Prostate gland (tissue), 2 donors: Measurements from ENCODE around the gene KCNQ1. TPM values are rescaled to one million over a fixed set of nuclear protein-coding genes. Genes with fewer than 3 reads are reported as not detected.

Experiments
- DNase-seq: peaks from one replicate; pipeline ENCODE4 v3.0.0-alpha.2; 2019; ENCODE audit warnings: low spot score
- H3K27ac ChIP-seq, 2 donors: fragments of 200-600 bp; sonication (generic); 2 replicates each; pipeline ENCODE4 v1.5.1; 2017 to 2019
- H3K27me3 ChIP-seq: fragments of 200-600 bp; sonication (generic); replicated peaks from 2 replicates; pipeline ENCODE4 v1.5.1; 2019; ENCODE audit not compliant: insufficient read depth
- H3K36me3 ChIP-seq, 2 donors: fragments of 200-600 bp; sonication (generic); 1 replicate in 1 of 2; 2 replicates in 1 of 2; pipeline versions ENCODE4 v1.5.1 to v1.8.1; 2017 to 2019
- H3K4me1 ChIP-seq: fragments of 200-600 bp; sonication (generic); replicated peaks from 2 replicates; pipeline ENCODE4 v1.5.1; 2019
- H3K4me3 ChIP-seq, 2 donors: fragments of 200-600 bp; sonication (generic); 2 replicates each; pipeline ENCODE4 v1.5.1; 2017 to 2019
- H3K9me3 ChIP-seq: fragments of 200-600 bp; sonication (generic); 2 replicates; pipeline ENCODE4 v1.5.1; 2017
- POLR2A ChIP-seq: fragments of 450-650 bp; IDR thresholded peaks from one replicate; pipeline ENCODE4 v1.6.1; 2016; ENCODE audit warnings: antibody characterized with exemption, mild to moderate bottlenecking
- POLR2AphosphoS5 ChIP-seq: sonication (generic); formaldehyde crosslinking; IDR thresholded peaks from one replicate; pipeline ENCODE4 v1.6.1; 2017; ENCODE audit warnings: antibody characterized with exemption
- WGBS: methylation state at CpG from one replicate; pipeline ENCODE4 v1.1.5; 2018; 5-methylcytosine and 5-hydroxymethylcytosine counted together
- intact Hi-C: fragments of 100-400 bp; cut with DNase I; formaldehyde crosslinking; loops from one replicate; pipeline ENCODE4 v1.14.2; 2022
- total RNA-seq, 2 donors: library from RNA; depleted of rRNA; stranded (reverse); fragments of >200 nt; gene quantifications; one replicate each; pipeline ENCODE4 v1.1.0, GENCODE V29; 2016
- TF ChIP-seq, protein P1 (sequence below), 4 experiments: fragments of 200-600 bp in 2 of 4; fragments of 450-650 bp in 2 of 4; sonication (generic) in 2 of 4; IDR thresholded peaks; 1 replicate in 3 of 4; 2 replicates in 1 of 4; pipeline ENCODE4 v1.5.1; 2016 to 2019; ENCODE audit warnings: antibody characterized with exemption in 4 of 4, mild to moderate bottlenecking in 2 of 4, moderate library complexity in 2 of 4

Gene KCNQ1
- total RNA-seq, 2 donors from 2014 or later: 10.0 to 33.8 TPM

- H3K27me3 ChIP-seq: no peaks in the 10 kb centered on the region
- 96% methylated on average over 2 of the region's 2 CpGs for WGBS
- TF ChIP-seq, protein P1, sequence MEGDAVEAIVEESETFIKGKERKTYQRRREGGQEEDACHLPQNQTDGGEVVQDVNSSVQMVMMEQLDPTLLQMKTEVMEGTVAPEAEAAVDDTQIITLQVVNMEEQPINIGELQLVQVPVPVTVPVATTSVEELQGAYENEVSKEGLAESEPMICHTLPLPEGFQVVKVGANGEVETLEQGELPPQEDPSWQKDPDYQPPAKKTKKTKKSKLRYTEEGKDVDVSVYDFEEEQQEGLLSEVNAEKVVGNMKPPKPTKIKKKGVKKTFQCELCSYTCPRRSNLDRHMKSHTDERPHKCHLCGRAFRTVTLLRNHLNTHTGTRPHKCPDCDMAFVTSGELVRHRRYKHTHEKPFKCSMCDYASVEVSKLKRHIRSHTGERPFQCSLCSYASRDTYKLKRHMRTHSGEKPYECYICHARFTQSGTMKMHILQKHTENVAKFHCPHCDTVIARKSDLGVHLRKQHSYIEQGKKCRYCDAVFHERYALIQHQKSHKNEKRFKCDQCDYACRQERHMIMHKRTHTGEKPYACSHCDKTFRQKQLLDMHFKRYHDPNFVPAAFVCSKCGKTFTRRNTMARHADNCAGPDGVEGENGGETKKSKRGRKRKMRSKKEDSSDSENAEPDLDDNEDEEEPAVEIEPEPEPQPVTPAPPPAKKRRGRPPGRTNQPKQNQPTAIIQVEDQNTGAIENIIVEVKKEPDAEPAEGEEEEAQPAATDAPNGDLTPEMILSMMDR (IDR thresholded peaks at IDR 0.05): no peak
- TF ChIP-seq POLR2AphosphoS5 (no peak), POLR2A (no peak)
- no peaks in the 10 kb centered on the region for H3K9me3 ChIP-seq
- intact Hi-C loops: no loop called here
- H3K4me1 ChIP-seq: no peaks in the 10 kb centered on the region
- H3K4me3 ChIP-seq: no peak overlapping the region
- H3K36me3 ChIP-seq: no peaks in the 10 kb centered on the region
- H3K27ac ChIP-seq: no peak overlapping the region
- no peak for DNase-seq
These were observed 205.6 kb downstream of the KCNQ1 start for GRCh38 chr11:2650343-2650867.

DNA sequence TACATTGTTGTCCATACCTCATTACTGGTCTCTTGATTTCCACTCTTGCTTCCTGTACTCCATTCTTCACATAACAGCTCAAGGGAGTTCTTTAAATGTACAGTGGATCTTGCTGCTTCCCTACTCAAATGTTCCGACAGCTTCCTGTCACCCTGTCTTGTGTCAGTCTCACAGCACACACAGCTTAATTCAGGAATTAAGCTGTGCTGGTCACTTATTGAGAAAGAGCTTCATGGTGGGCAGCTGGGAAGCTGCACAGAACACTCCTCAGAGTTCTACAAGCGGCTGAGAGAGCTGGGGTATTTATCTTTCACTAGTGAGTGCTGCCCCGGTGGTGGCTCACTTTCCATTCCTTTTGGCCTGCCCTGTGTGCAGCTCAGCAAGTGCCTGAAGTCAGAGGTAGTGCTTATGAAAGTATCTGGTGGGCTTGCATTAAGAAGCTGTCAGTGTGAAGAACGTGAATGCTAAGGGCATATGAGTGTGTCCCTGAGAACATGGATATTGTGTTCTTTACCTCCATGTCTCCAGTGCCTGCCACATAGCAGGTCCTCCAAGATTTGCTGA, 206.3 kb downstream of the KCNQ1 start:
- Histone ChIP-seq H3K27me3 (no peaks in the 10 kb centered on the region), H3K9me3 (no peaks in the 10 kb centered on the region), H3K27ac (no peak overlapping the region), H3K4me3 (no peak overlapping the region), H3K36me3 (no peaks in the 10 kb centered on the region), H3K4me1 (no peaks in the 10 kb centered on the region)
- TF ChIP-seq POLR2AphosphoS5: no peak
- no peak for TF ChIP-seq POLR2A
- TF ChIP-seq, protein P1 (IDR thresholded peaks at IDR 0.05): no peak
- no peak for DNase-seq
- intact Hi-C loops: no loop called here
- WGBS: 94% methylated on average over 4 of the region's 4 CpGs

DNA sequence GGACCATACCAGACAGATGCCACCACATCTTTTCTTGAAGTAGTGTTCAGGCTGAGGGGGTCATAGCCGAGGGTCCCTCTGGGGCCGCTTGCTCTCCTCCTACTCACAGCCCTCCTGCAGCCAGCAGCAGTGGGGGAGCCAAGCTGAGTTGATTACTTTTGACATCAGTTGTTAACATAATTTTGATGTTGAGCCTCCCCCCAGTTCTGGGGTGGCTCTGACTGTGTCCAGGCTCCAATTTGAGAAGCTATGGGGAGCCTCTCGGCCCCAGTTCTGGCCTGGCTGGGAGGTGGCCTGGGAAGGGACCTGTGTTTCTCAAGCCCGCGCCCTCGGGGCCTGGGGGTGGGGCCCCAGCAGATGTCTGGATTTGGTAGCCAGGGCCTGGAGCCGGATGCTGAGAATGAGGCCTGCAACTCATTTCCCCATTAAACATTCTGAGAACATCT, 207.0 kb downstream of the KCNQ1 start:
- Histone ChIP-seq H3K36me3 (no peaks in the 10 kb centered on the region), H3K4me1 (no peaks in the 10 kb centered on the region), H3K4me3 (no peak overlapping the region), H3K27ac (no peak overlapping the region), H3K27me3 (no peaks in the 10 kb centered on the region), H3K9me3 (no peaks in the 10 kb centered on the region)
- no peak for DNase-seq
- intact Hi-C loops: no loop called here
- TF ChIP-seq POLR2A (no peak), POLR2AphosphoS5 (no peak)
- TF ChIP-seq, protein P1 (IDR thresholded peaks at IDR 0.05): no peak
- WGBS: 89% methylated on average over 7 of the region's 7 CpGs

GRCh38 chr11:2652333-2653197, 207.8 kb downstream of the KCNQ1 start:
- Histone ChIP-seq H3K4me1 (no peaks in the 10 kb centered on the region), H3K9me3 (no peaks in the 10 kb centered on the region), H3K4me3 (no peak overlapping the region), H3K27me3 (no peaks in the 10 kb centered on the region), H3K27ac (no peak overlapping the region), H3K36me3 (no peaks in the 10 kb centered on the region)
- TF ChIP-seq, protein P1 (IDR thresholded peaks at IDR 0.05): no peak
- TF ChIP-seq POLR2A (no peak), POLR2AphosphoS5 (no peak)
- DNase-seq: no peak
- intact Hi-C loops: no loop called here
- WGBS: 88% methylated on average over 11 of the region's 11 CpGs
